ENCODE measurements around the gene OTOA.
"Not testable (repeated sequence)": the region's sequence is repeated elsewhere in the genome, so short reads cannot be mapped to it uniquely, and the experiment has no call there.

OTOA gene

GRCh38 chr16:21645261-21645721 is 18.5 kb upstream of the OTOA start:
- no peak for TF ChIP-seq CTCF (IDR thresholded peaks at IDR 0.05; ENCODE audit: low read depth, low read length)
- DNase-seq (ENCODE audit: extremely low read depth, low read depth), result no peak

GRCh38 chr16:21646091-21646490 is 17.7 kb upstream of the OTOA start:
- no peak for DNase-seq (ENCODE audit: extremely low read depth, low read depth)
- TF ChIP-seq CTCF (IDR thresholded peaks at IDR 0.05; ENCODE audit: low read depth, low read length), result no peak

- no peak for DNase-seq (ENCODE audit: extremely low read depth, low read depth)
- no peak for TF ChIP-seq CTCF (IDR thresholded peaks at IDR 0.05; ENCODE audit: low read depth, low read length)
Observed at GRCh38 chr16:21646721-21647561, 16.8 kb upstream of the OTOA start.

DNA sequence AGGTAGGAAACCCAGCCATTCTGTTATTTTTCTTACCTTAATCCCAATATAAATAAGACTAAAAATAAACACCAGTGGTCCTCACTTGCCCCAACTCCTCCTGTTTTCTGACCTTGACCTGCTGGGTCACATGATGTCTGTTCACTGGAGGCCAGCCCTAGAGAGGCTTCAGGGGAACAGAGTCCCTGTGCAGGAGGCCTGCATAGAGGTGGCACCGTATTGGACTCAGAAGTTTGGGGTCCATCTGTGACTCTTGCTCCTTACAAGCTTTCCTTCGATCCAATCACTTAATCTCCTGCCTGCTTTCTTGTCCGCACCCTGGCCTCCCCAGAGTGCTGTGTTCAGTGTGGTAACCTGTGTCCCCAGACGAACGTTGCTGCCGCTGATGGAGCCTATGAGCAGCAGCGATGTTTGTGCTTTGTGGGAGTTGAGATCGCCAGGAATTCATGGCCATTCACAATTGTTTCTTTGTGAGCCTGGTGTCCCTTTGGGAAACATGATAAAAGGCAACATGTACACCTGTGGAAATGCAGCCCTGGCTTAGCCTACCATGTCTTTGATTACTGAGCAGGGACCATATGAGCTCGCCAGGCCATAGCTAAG is 16.1 kb upstream of the OTOA start:
- TF ChIP-seq CTCF (IDR thresholded peaks at IDR 0.05; ENCODE audit: low read depth, low read length), result no peak
- DNase-seq (ENCODE audit: extremely low read depth, low read depth), result no peak

GRCh38 chr16:21649826-21650406 is 13.9 kb upstream of the OTOA start:
- not testable (repeated sequence) for DNase-seq (ENCODE audit: extremely low read depth, low read depth)

DNA sequence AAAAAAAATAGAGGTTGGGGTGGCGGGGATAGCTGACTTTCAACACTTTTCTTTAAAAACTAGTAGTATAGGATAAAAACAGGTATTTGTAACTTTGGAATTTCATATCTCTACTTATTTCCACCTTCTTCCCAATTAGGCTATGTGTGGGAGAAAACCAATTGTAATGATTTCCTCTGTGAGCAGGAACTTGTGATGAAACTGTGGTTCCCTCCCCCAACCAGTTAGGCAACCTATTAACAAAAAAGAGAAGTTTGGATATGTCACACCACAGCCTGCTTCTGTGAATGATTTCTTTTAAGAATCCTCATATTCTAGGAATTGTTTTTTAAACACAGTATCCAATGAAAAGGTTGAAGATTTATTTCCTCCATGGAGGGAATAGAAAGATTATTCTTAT is 13.2 kb upstream of the OTOA start:
- TF ChIP-seq CTCF (IDR thresholded peaks at IDR 0.05; ENCODE audit: low read depth, low read length), result no peak
- DNase-seq (ENCODE audit: extremely low read depth, low read depth), result no peak

DNA sequence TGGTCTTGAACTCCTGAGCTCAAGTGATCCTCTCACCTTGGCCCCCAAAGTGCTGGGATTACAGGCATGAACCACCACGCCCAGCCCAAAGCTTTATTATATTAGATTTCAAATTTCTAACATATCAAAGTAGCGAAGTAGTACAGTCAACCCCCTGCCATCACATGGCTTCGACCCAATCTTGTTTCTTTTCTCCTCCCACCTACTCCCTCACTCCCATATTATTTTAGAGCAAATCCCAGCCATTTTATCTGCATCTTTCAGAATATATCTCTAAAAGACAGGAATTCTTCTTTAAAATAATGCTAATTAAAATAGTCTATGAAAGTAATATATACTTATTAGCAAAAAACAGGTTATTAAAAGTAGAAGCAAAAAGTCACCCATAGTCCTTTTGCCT is 12.3 kb upstream of the OTOA start:
- no peak for TF ChIP-seq CTCF (IDR thresholded peaks at IDR 0.05; ENCODE audit: low read depth, low read length)
- no peak for DNase-seq (ENCODE audit: extremely low read depth, low read depth)
